ENCODE results near the gene SYMPK.

The SYMPK gene

GRCh38 chr19:45886427-45887199 is 23.7 kb upstream of the SYMPK start:
- Histone ChIP-seq H3K27ac (ENCODE audit: extremely low read depth, low read depth, low read length) (peak overlapping the region; percentile 93), H3K9me3 (ENCODE audit: control insufficient read depth, insufficient read depth, low read depth, low read length) (no peaks in the 10 kb centered on the region), H3K4me3 (ENCODE audit: low read depth, low read length) (peak overlapping the region; percentile 65), H3K4me1 (ENCODE audit: control insufficient read depth, insufficient read depth, low read length) (peaks cover 13% of the 10 kb centered on the region), H3K36me3 (ENCODE audit: control insufficient read depth in 2 of 2, insufficient read depth in 1 of 2, low read length in 2 of 2) (peaks cover 3 to 16% of the 10 kb centered on the region in 2 experiments; a peak in 2 of 3 replicates)
- CTCF ChIA-PET = interaction anchor here (0.6 to 8.8 kb wide), 9 partner anchors 10 to 381 kb away, joined by 3 to 91 read pairs (median 3); partner anchors contain the start of genes FOXA3, MYPOP and SYMPK
- POLR2A ChIA-PET = interaction anchor here (0.6 to 4.1 kb wide), 17 partner anchors 16 to 1386 kb away, joined by 3 to 46 read pairs (median 5); partner anchors contain the start of genes CCDC61, DACT3, FOXA3 and MYPOP
- TF ChIP-seq ZNF121 (tag by site-specific recombination; IDR thresholded peaks at IDR 0.05) (no peak), ZSCAN23 (tag by site-specific recombination; IDR thresholded peaks at IDR 0.05) (no peak), GLI4 (tag by site-specific recombination; IDR thresholded peaks at IDR 0.05) (no peak), ZNF529 (tag by site-specific recombination; IDR thresholded peaks at IDR 0.05; ENCODE audit: insufficient replicate concordance) (no peak), ZNF48 (tag by site-specific recombination; IDR thresholded peaks at IDR 0.05) (no peak), ZBTB7A (tag by site-specific recombination; IDR thresholded peaks at IDR 0.05; ENCODE audit: low read depth) (peak; percentile 89), ZNF561 (tag by site-specific recombination; IDR thresholded peaks at IDR 0.05; ENCODE audit: borderline replicate concordance) (peak; percentile 19; the same call in 1 of the 2 replicates), KLF1 (tag by site-specific recombination; IDR thresholded peaks at IDR 0.05) (peak; percentile 67), ZNF394 (tag by site-specific recombination; IDR thresholded peaks at IDR 0.05; ENCODE audit: borderline replicate concordance) (no peak; the same call in 1 of the 2 replicates), TCF7L2 (IDR thresholded peaks at IDR 0.05; ENCODE audit: borderline replicate concordance, low read depth, low read length) (no peak), ZNF600 (tag by site-specific recombination; IDR thresholded peaks at IDR 0.05) (no peak), ZNF350 (tag by site-specific recombination; IDR thresholded peaks at IDR 0.05) (no peak), ZNF530 (tag by site-specific recombination; IDR thresholded peaks at IDR 0.05; ENCODE audit: low read depth) (no peak), ZNF335 (tag by site-specific recombination; conservative IDR thresholded peaks at IDR 0.05) (peak; percentile 99), ZNF513 (tag by site-specific recombination; IDR thresholded peaks at IDR 0.05) (no peak; the same call in 1 of the 2 replicates), ZNF549 (tag by site-specific recombination; IDR thresholded peaks at IDR 0.05) (no peak), ZNF701 (tag by site-specific recombination; IDR thresholded peaks at IDR 0.05) (no peak), ZNF664 (tag by site-specific recombination; IDR thresholded peaks at IDR 0.05) (no peak), ZNF521 (tag by site-specific recombination; IDR thresholded peaks at IDR 0.05) (no peak), KLF8 (tag by site-specific recombination; IDR thresholded peaks at IDR 0.05) (peak; percentile 76; the same call in 1 of the 2 replicates), ZNF433 (tag by site-specific recombination; IDR thresholded peaks at IDR 0.05; ENCODE audit: low read depth) (no peak), ZNF639 (tag by site-specific recombination; IDR thresholded peaks at IDR 0.05) (0 out of 2 replicates have a peak, but pooled peaks have one; percentile 5), ZNF37A (tag by site-specific recombination; IDR thresholded peaks at IDR 0.05) (no peak), ZNF791 (tag by site-specific recombination; IDR thresholded peaks at IDR 0.05) (no peak), ZNF658 (tag by site-specific recombination; IDR thresholded peaks at IDR 0.05) (no peak), ZNF645 (tag by site-specific recombination; IDR thresholded peaks at IDR 0.05) (no peak), ZBTB10 (tag by site-specific recombination; IDR thresholded peaks at IDR 0.05) (peak; percentile 98), HOXA7 (CRISPR knock-in tag; IDR thresholded peaks at IDR 0.05; ENCODE audit: borderline replicate concordance) (no peak), ZNF266 (tag by site-specific recombination; IDR thresholded peaks at IDR 0.05; ENCODE audit: low read depth) (no peak), ZSCAN16 (tag by site-specific recombination; IDR thresholded peaks at IDR 0.05) (no peak), YY1 (tag by site-specific recombination; IDR thresholded peaks at IDR 0.05) (no peak), ZNF510 (tag by site-specific recombination; IDR thresholded peaks at IDR 0.05; ENCODE audit: insufficient replicate concordance) (no peak), MYNN (tag by site-specific recombination; IDR thresholded peaks at IDR 0.05; ENCODE audit: borderline replicate concordance) (no peak)

Data from HEK293 (cell line).